ENCODE results near the gene SLC2A6. TPM values are rescaled to one million over a fixed set of nuclear protein-coding genes. Genes with fewer than 3 reads are reported as not detected.
A peak's percentile ranks its signal among the peaks of the same experiment; 100 is the strongest.

SLC2A6 gene
- total and polyA plus RNA-seq, 2 donors from 2014 or later: 2.5 to 5.8 TPM

- H3K27me3 ChIP-seq (ENCODE audit: control insufficient read depth, insufficient read depth, low read length): no peaks in the 10 kb centered on the region
- TF ChIP-seq, protein P1, sequence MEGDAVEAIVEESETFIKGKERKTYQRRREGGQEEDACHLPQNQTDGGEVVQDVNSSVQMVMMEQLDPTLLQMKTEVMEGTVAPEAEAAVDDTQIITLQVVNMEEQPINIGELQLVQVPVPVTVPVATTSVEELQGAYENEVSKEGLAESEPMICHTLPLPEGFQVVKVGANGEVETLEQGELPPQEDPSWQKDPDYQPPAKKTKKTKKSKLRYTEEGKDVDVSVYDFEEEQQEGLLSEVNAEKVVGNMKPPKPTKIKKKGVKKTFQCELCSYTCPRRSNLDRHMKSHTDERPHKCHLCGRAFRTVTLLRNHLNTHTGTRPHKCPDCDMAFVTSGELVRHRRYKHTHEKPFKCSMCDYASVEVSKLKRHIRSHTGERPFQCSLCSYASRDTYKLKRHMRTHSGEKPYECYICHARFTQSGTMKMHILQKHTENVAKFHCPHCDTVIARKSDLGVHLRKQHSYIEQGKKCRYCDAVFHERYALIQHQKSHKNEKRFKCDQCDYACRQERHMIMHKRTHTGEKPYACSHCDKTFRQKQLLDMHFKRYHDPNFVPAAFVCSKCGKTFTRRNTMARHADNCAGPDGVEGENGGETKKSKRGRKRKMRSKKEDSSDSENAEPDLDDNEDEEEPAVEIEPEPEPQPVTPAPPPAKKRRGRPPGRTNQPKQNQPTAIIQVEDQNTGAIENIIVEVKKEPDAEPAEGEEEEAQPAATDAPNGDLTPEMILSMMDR (IDR thresholded peaks at IDR 0.05; ENCODE audit: borderline replicate concordance, extremely low read depth, insufficient read depth): no peak
- H3K27ac ChIP-seq (ENCODE audit: low read depth in 2 of 2, low read length in 2 of 2): no peak overlapping the region
- FAIRE-seq (no peak), DNase-seq (no peak)
- H3K4me3 ChIP-seq (ENCODE audit: low read length in 3 of 3): no peak overlapping the region
- no peaks in the 10 kb centered on the region for H3K36me3 ChIP-seq (ENCODE audit: control insufficient read depth in 2 of 3, insufficient read depth in 3 of 3, low read length in 3 of 3)
- no peak overlapping the region for H3K9ac ChIP-seq (ENCODE audit: low read length in 3 of 3)
- no peaks in the 10 kb centered on the region for H3K9me3 ChIP-seq (ENCODE audit: control insufficient read depth in 2 of 3, insufficient read depth in 1 of 3, low read length in 3 of 3)
- H3K4me1 ChIP-seq (ENCODE audit: control insufficient read depth in 2 of 3, insufficient read depth in 2 of 3, low read depth in 1 of 3, low read length in 3 of 3): peaks cover 0 to 5% (median 0%) of the 10 kb centered on the region in 3 donors
- intact Hi-C loops (cut with DNase I): no loop called here
Measured at GRCh38 chr9:133474853-133475252, 4.0 kb downstream of the SLC2A6 start.

GRCh38 chr9:133474215-133474614 is 4.7 kb downstream of the SLC2A6 start:
- Histone ChIP-seq H3K9ac (ENCODE audit: low read length in 3 of 3) (no peak overlapping the region), H3K27ac (ENCODE audit: low read depth in 2 of 2, low read length in 2 of 2) (no peak overlapping the region), H3K4me1 (ENCODE audit: control insufficient read depth in 2 of 3, insufficient read depth in 2 of 3, low read depth in 1 of 3, low read length in 3 of 3) (peaks cover 0 to 3% (median 0%) of the 10 kb centered on the region in 3 donors), H3K27me3 (ENCODE audit: control insufficient read depth, insufficient read depth, low read length) (no peaks in the 10 kb centered on the region), H3K4me3 (ENCODE audit: low read length in 3 of 3) (no peak overlapping the region), H3K9me3 (ENCODE audit: control insufficient read depth in 2 of 3, insufficient read depth in 1 of 3, low read length in 3 of 3) (no peaks in the 10 kb centered on the region), H3K36me3 (ENCODE audit: control insufficient read depth in 2 of 3, insufficient read depth in 3 of 3, low read length in 3 of 3) (no peaks in the 10 kb centered on the region)
- no peak for FAIRE-seq
- DNase-seq: no peak
- intact Hi-C loops (cut with DNase I): no loop called here
- TF ChIP-seq, protein P1 (IDR thresholded peaks at IDR 0.05; ENCODE audit: borderline replicate concordance, extremely low read depth, insufficient read depth): no peak

DNA sequence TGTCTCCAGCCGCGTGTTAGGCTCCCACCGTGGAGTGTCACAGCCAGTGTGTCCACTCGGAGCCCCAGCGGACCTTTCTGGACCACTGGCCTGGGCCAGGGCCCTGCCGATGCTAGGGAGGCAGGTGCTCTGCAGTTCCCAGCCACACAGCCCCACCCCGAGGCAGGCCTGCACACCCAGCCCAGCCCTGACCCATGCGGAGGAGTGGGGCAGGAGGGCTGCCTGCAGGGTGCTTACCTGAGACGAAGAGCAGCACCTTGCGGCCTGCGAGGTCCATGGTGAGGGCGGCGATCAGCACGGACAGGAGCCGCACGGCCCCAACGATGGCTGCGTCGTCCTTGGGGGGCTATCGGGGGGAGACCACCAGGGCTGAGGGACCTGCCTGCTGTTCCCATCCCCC is 5.2 kb downstream of the SLC2A6 start:
- intact Hi-C loops (cut with DNase I): no loop called here
- Histone ChIP-seq H3K4me3 (ENCODE audit: low read length in 3 of 3) (no peak overlapping the region), H3K27ac (ENCODE audit: low read depth in 2 of 2, low read length in 2 of 2) (no peak overlapping the region), H3K4me1 (ENCODE audit: control insufficient read depth in 2 of 3, insufficient read depth in 2 of 3, low read depth in 1 of 3, low read length in 3 of 3) (peaks cover 0 to 3% (median 0%) of the 10 kb centered on the region in 3 donors), H3K27me3 (ENCODE audit: control insufficient read depth, insufficient read depth, low read length) (no peaks in the 10 kb centered on the region), H3K36me3 (ENCODE audit: control insufficient read depth in 2 of 3, insufficient read depth in 3 of 3, low read length in 3 of 3) (peaks cover 0 to 2% (median 0%) of the 10 kb centered on the region in 3 donors), H3K9me3 (ENCODE audit: control insufficient read depth in 2 of 3, insufficient read depth in 1 of 3, low read length in 3 of 3) (no peaks in the 10 kb centered on the region), H3K9ac (ENCODE audit: low read length in 3 of 3) (no peak overlapping the region)
- TF ChIP-seq, protein P1 (IDR thresholded peaks at IDR 0.05; ENCODE audit: borderline replicate concordance, extremely low read depth, insufficient read depth): no peak
- peak in 1 of 5 donors; percentile 74 for DNase-seq
- FAIRE-seq: no peak

Measured in kidney (tissue), 14 donors.